Adipocyte (in vitro differentiated cells): Measurements from ENCODE around the gene PFKFB3.
A peak's percentile ranks its signal among the peaks of the same experiment; 100 is the strongest.

Experiments used
- DNase-seq: peaks from one replicate; pipeline ENCODE4 v3.0.0-alpha.2; 2015; ENCODE audit warnings: low read depth
- H3K27me3 ChIP-seq: replicated peaks from 2 replicates; pipeline ENCODE4 v1.7.0; 2013; ENCODE audit warnings: mild to moderate bottlenecking, low read length, moderate library complexity; ENCODE audit not compliant: control insufficient read depth, insufficient read depth
- H3K36me3 ChIP-seq: 2 replicates; pipeline ENCODE4 v1.7.0; 2013; ENCODE audit warnings: low read length, mild to moderate bottlenecking, moderate library complexity; ENCODE audit not compliant: control insufficient read depth, insufficient read depth, severe bottlenecking
- H3K4me1 ChIP-seq: 2 replicates; pipeline ENCODE4 v1.7.0; 2013; ENCODE audit warnings: mild to moderate bottlenecking, low read length, moderate library complexity; ENCODE audit not compliant: control insufficient read depth, insufficient read depth
- H3K4me3 ChIP-seq: 2 replicates; pipeline ENCODE4 v1.7.0; 2013; ENCODE audit warnings: mild to moderate bottlenecking, low read length, moderate library complexity
- H3K9ac ChIP-seq: 2 replicates; pipeline ENCODE4 v1.7.0; 2013; ENCODE audit warnings: mild to moderate bottlenecking, low read length, moderate library complexity
- H3K9me3 ChIP-seq: 2 replicates; pipeline ENCODE4 v1.7.0; 2013; ENCODE audit warnings: mild to moderate bottlenecking, low read length, moderate library complexity; ENCODE audit not compliant: control insufficient read depth

Gene PFKFB3

DNA sequence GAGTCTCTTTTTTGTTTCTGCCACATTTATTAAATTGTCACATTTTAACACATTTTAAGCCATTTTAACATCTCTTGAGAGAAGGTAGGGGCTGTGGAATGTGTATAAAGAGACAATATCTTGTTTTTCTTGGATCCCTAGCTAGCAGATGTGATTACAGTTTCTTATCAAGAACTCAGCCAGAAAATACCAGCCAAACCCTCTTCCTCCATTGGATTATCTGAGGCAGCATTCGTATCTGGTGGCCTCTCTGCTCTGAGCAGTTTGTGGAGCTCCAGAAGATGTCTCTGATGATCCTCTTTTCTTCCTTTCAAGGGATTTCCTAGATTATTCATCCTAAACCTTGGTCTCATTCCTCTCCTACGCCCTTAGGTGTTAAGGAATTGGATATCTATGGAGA is 35.3 kb upstream of the PFKFB3 start:
- Histone ChIP-seq H3K9ac (no peak overlapping the region), H3K9me3 (no peaks in the 10 kb centered on the region), H3K4me3 (no peak overlapping the region), H3K36me3 (no peaks in the 10 kb centered on the region), H3K27me3 (no peaks in the 10 kb centered on the region), H3K4me1 (peaks cover 38% of the 10 kb centered on the region)
- no peak for DNase-seq

DNA sequence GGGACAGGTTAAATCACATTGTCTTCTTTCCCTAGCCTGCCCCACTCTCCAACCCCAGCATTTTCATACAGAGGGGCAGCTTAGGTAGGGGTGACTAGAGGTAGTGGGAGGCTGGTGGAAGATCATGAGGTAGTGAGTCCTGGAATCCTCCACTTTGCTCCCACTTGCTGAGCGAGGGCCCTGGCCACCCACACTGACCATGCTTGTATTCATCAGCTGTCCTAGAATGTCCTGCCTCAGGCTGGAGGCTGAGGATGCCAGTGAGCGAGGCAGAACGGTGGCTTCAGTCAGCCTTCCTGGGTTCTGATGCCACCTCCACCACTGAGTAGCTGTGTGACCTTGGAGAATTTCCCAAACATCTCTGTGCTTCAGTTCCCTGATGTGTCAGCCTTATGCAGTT is 34.6 kb upstream of the PFKFB3 start:
- Histone ChIP-seq H3K36me3 (no peaks in the 10 kb centered on the region), H3K27me3 (no peaks in the 10 kb centered on the region), H3K9me3 (no peaks in the 10 kb centered on the region), H3K9ac (no peak overlapping the region), H3K4me3 (no peak overlapping the region), H3K4me1 (peaks cover 32% of the 10 kb centered on the region)
- DNase-seq, result no peak

DNA sequence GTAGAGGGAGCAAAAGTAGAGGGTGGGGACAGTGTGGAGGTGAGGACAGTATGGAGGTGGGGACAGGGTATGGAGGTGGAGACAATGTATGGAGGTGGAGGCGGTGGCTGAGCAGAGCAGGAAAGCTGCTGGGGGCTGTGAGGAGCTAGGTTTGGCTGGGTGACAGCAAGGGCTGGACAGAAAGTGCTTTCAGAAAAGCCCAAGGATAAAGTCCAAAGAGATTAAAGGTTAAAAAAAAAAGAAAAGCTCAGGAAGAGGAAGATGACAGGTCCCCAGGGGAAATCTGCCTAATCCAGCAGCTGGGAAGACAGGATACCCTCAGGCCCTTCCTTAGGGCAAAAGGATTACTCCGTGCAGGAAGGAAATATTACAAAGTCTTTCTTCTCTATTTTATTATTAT is 32.1 kb upstream of the PFKFB3 start:
- Histone ChIP-seq H3K36me3 (no peaks in the 10 kb centered on the region), H3K27me3 (no peaks in the 10 kb centered on the region), H3K9me3 (no peaks in the 10 kb centered on the region), H3K4me1 (peaks cover 21% of the 10 kb centered on the region), H3K4me3 (no peak overlapping the region), H3K9ac (peak overlapping the region; percentile 65)
- no peak for DNase-seq

DNA sequence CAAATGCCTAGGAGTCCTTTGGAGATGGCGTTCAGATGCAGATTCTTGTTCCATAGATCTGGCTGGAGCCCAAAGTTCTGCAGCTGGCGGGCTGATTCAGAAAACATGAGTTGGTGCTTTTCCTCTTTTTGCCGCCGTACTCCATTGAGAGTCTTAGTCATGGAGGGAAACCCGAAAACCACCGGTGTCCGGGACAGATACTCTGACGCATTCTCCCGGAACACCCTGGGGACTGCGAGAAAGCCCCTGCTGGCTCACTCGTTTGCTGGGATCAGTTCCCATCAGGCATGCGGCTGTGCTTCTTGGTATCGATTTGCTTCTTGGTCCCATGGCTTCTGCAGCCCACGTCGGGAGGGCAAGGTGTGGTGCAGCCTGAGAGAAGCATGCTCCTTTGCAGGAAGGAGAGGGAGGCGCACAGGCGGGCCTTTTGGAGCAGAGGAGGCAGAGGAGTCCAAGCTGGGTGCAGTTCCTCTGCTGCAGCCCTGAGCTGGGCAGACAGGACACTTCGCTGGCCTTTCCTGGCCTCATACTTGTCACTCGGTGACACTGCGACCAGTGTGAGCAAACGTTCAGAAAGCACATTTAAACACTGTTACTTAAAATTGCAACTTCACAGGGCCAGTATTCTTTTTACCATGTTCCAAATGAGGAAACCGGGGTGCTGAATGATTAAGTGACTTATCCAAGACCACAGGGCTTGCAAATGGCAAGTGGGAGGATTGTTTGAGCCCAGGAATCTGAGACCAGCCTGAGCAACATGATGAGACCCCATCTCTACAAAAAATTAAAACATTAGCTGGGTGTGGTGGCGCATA is 30.6 kb upstream of the PFKFB3 start:
- H3K9me3 ChIP-seq, result no peaks in the 10 kb centered on the region
- H3K27me3 ChIP-seq, result no peaks in the 10 kb centered on the region
- H3K4me3 ChIP-seq, result peak overlapping the region; percentile 45
- H3K9ac ChIP-seq, result peak overlapping the region; percentile 13
- H3K36me3 ChIP-seq, result no peaks in the 10 kb centered on the region
- no peak for DNase-seq
- H3K4me1 ChIP-seq, result peaks cover 32% of the 10 kb centered on the region

DNA sequence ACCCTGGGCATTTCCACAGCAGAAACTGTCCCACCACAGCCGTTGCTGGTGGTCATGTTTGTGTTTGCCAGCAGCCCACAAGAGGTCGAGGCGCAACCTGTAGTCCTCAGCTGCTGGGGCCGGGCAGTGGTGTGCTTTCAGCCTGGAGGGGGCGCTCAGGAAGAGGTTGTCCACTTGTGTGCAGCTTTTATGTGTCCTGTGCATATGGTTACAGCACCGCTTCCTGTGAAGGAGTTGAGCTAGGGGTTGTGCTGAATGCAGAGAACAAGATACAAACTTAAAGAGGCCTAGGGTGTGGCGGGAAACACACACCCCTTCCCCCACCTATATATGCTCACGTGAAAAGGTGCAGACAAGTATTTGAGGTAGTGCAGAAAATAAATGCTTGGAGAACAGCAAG is 29.5 kb upstream of the PFKFB3 start:
- H3K27me3 ChIP-seq, result no peaks in the 10 kb centered on the region
- DNase-seq, result no peak
- H3K9ac ChIP-seq, result no peak overlapping the region
- H3K4me1 ChIP-seq, result peaks cover 32% of the 10 kb centered on the region
- no peaks in the 10 kb centered on the region for H3K9me3 ChIP-seq
- H3K36me3 ChIP-seq, result no peaks in the 10 kb centered on the region
- no peak overlapping the region for H3K4me3 ChIP-seq

DNA sequence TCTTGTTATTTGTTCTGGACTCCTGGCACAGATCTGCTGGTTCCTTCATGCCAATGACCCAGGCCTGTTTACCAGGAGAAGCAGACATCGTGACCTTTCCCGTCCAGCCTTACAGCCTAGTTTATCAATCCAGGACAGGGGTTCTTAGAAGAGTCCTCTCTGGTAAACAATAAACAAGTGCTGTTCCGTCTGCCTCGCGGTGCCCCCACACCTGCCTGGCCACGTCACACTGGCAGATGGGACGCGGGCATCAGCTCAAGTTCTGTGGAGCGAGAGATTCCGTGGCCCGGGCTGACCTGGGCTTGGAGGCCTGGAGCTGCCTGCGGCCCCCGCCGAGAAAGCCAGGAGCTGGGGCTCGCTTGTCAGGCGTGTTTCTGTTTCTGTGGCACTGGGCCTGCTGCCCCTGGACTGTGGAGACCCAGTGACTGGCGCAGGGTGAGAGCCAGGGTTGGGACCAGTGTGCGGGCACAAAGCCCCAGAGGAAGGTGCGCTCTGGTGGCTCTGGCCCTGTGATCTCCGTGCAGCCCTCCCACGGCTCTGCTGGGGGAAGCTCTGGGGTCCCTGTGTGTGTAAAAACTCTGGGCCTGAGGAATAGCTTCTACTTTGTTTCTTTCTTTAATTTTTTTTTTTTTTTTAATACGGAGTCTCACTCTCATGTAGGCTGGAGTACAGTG is 28.4 kb upstream of the PFKFB3 start:
- Histone ChIP-seq H3K4me3 (no peak overlapping the region), H3K4me1 (peaks cover 38% of the 10 kb centered on the region), H3K36me3 (no peaks in the 10 kb centered on the region), H3K9ac (no peak overlapping the region), H3K9me3 (no peaks in the 10 kb centered on the region), H3K27me3 (no peaks in the 10 kb centered on the region)
- DNase-seq, result no peak

DNA sequence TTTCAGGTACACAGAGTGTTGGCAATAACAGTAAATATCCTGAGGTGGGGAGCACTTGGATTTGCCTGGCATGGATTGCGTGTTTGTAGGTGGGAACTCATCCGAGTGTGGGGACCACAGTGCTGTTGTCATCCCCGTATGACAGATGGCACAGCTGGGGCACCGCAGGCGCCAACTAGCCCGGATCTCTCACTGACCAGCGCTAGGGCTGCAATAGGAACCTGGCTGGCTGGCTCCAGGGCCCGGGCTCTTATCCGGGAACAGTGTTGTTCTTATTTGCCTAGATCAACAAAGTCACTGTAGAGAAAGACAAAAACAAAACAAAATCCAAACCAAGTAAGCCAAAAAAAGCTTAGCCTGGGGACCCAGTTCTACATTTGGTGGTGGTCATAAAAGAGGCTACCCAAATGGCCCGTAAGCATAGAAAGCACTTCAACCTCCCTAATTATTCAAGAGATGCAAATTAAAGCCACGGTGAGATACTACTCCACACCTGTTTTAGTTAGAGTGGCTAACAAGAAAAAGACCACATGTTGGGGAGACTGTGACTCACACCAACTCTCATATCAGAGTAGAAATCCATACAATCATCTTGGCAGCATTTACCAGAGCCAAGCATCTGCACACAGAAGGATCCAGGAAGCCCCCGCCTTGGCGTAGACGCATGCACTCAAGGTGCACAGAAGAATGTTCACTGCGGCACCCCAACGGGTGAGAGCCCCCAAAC is 27.2 kb upstream of the PFKFB3 start:
- Histone ChIP-seq H3K9me3 (no peaks in the 10 kb centered on the region), H3K4me3 (no peak overlapping the region), H3K4me1 (peaks cover 33% of the 10 kb centered on the region), H3K36me3 (no peaks in the 10 kb centered on the region), H3K27me3 (no peaks in the 10 kb centered on the region), H3K9ac (no peak overlapping the region)
- DNase-seq, result no peak

DNA sequence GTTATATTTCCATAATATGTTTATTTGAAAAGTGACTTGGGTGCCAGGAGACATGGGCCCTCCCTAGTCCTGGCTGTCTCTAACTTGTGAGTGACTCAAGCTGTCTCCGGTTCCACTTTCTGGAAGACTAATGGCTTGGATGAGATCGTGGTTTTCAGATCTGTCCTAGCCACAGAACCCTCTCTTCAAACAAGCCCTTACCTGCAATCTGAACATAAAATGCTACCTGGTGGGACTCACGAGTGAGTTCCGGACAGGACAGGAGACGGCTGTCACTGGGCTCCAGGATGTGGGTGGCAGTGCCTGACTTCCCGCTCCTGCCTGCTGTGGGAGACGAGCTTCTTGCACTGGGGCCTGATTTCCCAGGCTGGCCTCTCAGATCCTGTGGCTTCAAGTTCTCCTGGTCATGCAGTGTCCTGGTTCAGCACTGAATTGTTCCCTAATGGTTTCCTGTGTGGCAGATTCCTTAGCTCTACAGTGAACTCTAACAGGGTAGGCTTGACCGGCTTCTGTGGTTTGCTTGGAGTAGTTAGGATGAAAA is 26.0 kb upstream of the PFKFB3 start:
- Histone ChIP-seq H3K9me3 (no peaks in the 10 kb centered on the region), H3K36me3 (no peaks in the 10 kb centered on the region), H3K9ac (peak overlapping the region; percentile 2), H3K27me3 (no peaks in the 10 kb centered on the region), H3K4me1 (peaks cover 25% of the 10 kb centered on the region), H3K4me3 (no peak overlapping the region)
- no peak for DNase-seq

DNA sequence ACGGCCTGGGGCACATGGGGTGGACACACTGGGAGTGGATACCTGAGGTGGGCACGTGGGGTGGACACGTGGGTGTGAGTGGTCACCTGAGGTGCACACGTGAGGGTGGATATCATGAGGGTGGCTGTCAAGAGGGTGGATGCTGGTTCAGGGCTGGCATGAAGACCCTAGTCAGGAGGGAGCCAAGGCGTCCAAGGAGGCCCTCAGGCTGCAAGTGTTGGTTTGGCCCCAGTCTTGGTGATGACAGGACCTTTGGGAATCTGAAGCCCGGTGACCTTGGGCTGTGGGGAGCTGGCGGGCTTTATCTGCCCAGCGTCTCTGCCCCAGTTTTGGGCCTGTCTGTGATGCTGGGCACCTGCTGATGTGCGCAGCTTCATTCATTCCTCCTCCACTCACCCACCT is 24.9 kb upstream of the PFKFB3 start:
- Histone ChIP-seq H3K9me3 (no peaks in the 10 kb centered on the region), H3K27me3 (no peaks in the 10 kb centered on the region), H3K4me3 (no peak overlapping the region), H3K4me1 (peaks cover 28% of the 10 kb centered on the region), H3K9ac (no peak overlapping the region), H3K36me3 (no peaks in the 10 kb centered on the region)
- no peak for DNase-seq

DNA sequence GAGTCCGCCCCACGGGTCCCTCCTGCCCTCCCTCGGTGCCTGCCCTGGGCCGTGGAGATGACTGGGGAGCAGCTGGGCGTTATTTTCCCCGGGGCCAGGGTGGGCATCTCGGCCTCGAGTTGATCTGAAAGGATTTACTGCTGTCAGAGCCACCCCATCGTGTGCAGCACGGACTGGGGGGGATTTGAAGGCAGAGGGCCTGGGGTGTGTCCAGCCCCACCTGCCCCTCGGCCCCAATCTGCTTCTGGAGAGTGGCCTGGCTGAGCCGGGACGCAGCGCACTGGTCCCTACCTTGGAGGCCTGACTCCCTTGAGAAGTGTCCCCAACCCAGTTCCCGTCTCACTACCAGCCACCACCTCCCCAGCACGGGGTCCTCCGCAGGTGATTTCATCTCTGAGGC is 24.2 kb upstream of the PFKFB3 start:
- DNase-seq, result no peak
- H3K9ac ChIP-seq, result no peak overlapping the region
- peaks cover 32% of the 10 kb centered on the region for H3K4me1 ChIP-seq
- no peaks in the 10 kb centered on the region for H3K9me3 ChIP-seq
- H3K36me3 ChIP-seq, result no peaks in the 10 kb centered on the region
- H3K27me3 ChIP-seq, result no peaks in the 10 kb centered on the region
- no peak overlapping the region for H3K4me3 ChIP-seq

DNA sequence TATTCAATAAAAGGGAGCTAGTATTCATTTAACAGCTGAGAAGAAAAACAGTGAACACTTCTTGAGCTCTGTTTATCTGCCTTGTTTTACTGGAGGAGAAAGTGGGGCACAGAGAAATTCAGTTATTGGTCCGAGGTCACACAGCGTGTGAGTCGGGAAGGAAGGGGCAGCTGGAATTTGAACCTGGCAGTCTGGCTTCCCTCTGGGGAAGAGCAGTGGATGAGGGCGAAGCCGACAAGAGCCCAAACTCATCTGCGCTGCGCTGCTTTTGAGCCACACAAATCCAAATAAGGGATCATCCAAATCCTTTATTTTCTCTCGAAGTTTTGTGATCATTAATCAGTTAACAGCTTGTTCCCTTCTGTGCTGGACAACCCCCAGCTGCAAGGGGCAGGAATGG is 23.7 kb upstream of the PFKFB3 start:
- Histone ChIP-seq H3K27me3 (no peaks in the 10 kb centered on the region), H3K9ac (no peak overlapping the region)
- no peak for DNase-seq

More for the DNA sequence above, 23.7 kb upstream of the PFKFB3 start:
- Histone ChIP-seq H3K9me3 (no peaks in the 10 kb centered on the region), H3K4me1 (peaks cover 32% of the 10 kb centered on the region), H3K36me3 (no peaks in the 10 kb centered on the region), H3K4me3 (no peak overlapping the region)
